GM12878 (cell line): Measurements from ENCODE around the gene PPP2R2D. TPM values are rescaled to one million over a fixed set of nuclear protein-coding genes. Genes with fewer than 3 reads are reported as not detected.

Source experiments
- CREB1 ChIP-seq: IDR thresholded peaks from 2 replicates; pipeline ENCODE4 v1.6.1; 2012; ENCODE audit warnings: low read depth, mild to moderate bottlenecking, inconsistent platforms
- CREM ChIP-seq: IDR thresholded peaks from 2 replicates; pipeline ENCODE4 v1.6.1; 2014; ENCODE audit warnings: antibody characterized with exemption, low read depth
- DPF2 ChIP-seq: fragments of 450-650 bp; IDR thresholded peaks from 2 replicates; pipeline ENCODE4 v1.6.1; 2017; ENCODE audit warnings: mild to moderate bottlenecking
- FOS ChIP-seq: IDR thresholded peaks from 3 replicates; pipeline ENCODE4 v1.6.1; 2011; ENCODE audit warnings: borderline replicate concordance; ENCODE audit not compliant: insufficient read length; ENCODE audit errors: extremely low read depth
- IKZF1 ChIP-seq: fragments of 450-650 bp; conservative IDR thresholded peaks from 2 replicates; pipeline ENCODE4 v1.6.1; 2017; ENCODE audit warnings: antibody characterized with exemption, mild to moderate bottlenecking
- JUND ChIP-seq: IDR thresholded peaks from 2 replicates; pipeline ENCODE4 v1.6.1; 2012; ENCODE audit warnings: low read depth, mild to moderate bottlenecking, low read length, improper control_type of control experiment, moderate library complexity
- NRF1 ChIP-seq: conservative IDR thresholded peaks from 2 replicates; pipeline ENCODE4 v1.6.1; 2011; ENCODE audit warnings: mild to moderate bottlenecking, low read depth, low read length, improper control_type of control experiment
- PAX5 ChIP-seq: IDR thresholded peaks from 2 replicates; pipeline ENCODE4 v1.6.1; 2011; ENCODE audit warnings: low read depth, low read length, borderline replicate concordance
- TBL1XR1 ChIP-seq: IDR thresholded peaks from 2 replicates; pipeline ENCODE4 v1.6.1; 2012; ENCODE audit warnings: low read depth, low read length, improper control_type of control experiment
- TCF3 ChIP-seq: IDR thresholded peaks from 2 replicates; pipeline ENCODE4 v1.6.1; 2012; ENCODE audit warnings: low read depth, mild to moderate bottlenecking, low read length, borderline replicate concordance; ENCODE audit not compliant: insufficient read depth
- ZBTB4 ChIP-seq: fragments of 450-650 bp; formaldehyde crosslinking; IDR thresholded peaks from 2 replicates; pipeline ENCODE4 v1.4.0; 2022; ENCODE audit warnings: mild to moderate bottlenecking, moderate library complexity
- polyA plus RNA-seq, 11 experiments: library from polyadenylated mRNA; depleted of rRNA in 4 of 11; unstranded in 6 of 11; stranded (reverse) in 5 of 11; fragments of >200 nt; fragmentation: Nextera tagmentation in 4 of 11; fragmentation: Illumina TruSeq in 1 of 11; extraction: Ambion mirVana in 4 of 11; extraction: Trizol in 1 of 11; gene quantifications; 1 replicate in 1 of 11; 2 replicates in 10 of 11; pipeline versions ENCODE4 v1.2.1 to v1.2.3, GENCODE V29; 2011 to 2016; ENCODE audit warnings: inconsistent platforms in 2 of 11, missing spikeins in 2 of 11, low read depth in 1 of 11
- total RNA-seq, 4 experiments: library from RNA; depleted of rRNA in 3 of 4; stranded (reverse); fragments of >200 nt in 3 of 4; fragmentation: Illumina TruSeq in 1 of 4; extraction: Trizol in 1 of 4; gene quantifications; 2 replicates each; pipeline versions ENCODE4 v1.2.1 to v1.2.3, GENCODE V29; 2013 to 2021
- TF ChIP-seq, protein P1 (sequence below): fragments of 450-650 bp; IDR thresholded peaks from 2 replicates; pipeline ENCODE4 v1.6.1; 2017; ENCODE audit warnings: mild to moderate bottlenecking, moderate library complexity
- TF ChIP-seq, protein P2 (sequence below): fragments of 450-650 bp; formaldehyde crosslinking; IDR thresholded peaks from 2 replicates; pipeline ENCODE4 v1.4.0; 2020; ENCODE audit warnings: mild to moderate bottlenecking, moderate library complexity
- TF ChIP-seq, protein P3 (sequence below): fragments of 150-350 bp; IDR thresholded peaks from 2 replicates; pipeline ENCODE4 v1.6.1; 2014; ENCODE audit warnings: mild to moderate bottlenecking, low read depth, low read length

PPP2R2D gene
- total and polyA plus RNA-seq, 10 of the 15 experiments (the other 5 are each of a cell fraction or from before 2014, with no cell fraction given), result 2.8 to 41.9 (median 21.8) TPM

GRCh38 chr10:131900350-131901152 lies at the start of gene PPP2R2D (continued):
- TF ChIP-seq TCF3 (no peak), ZBTB4 (CRISPR knock-in tag) (peak; percentile 79), CREM (peak; percentile 96), NRF1 (peak; percentile 69), PAX5 (0 out of 2 replicates have a peak, but pooled peaks have one; percentile 14), CREB1 (peak; percentile 93), JUND (peak; percentile 98), FOS (peak; percentile 24), DPF2 (peak; percentile 71), TBL1XR1 (no peak), IKZF1 (peak; percentile 80)
- TF ChIP-seq, protein P1, sequence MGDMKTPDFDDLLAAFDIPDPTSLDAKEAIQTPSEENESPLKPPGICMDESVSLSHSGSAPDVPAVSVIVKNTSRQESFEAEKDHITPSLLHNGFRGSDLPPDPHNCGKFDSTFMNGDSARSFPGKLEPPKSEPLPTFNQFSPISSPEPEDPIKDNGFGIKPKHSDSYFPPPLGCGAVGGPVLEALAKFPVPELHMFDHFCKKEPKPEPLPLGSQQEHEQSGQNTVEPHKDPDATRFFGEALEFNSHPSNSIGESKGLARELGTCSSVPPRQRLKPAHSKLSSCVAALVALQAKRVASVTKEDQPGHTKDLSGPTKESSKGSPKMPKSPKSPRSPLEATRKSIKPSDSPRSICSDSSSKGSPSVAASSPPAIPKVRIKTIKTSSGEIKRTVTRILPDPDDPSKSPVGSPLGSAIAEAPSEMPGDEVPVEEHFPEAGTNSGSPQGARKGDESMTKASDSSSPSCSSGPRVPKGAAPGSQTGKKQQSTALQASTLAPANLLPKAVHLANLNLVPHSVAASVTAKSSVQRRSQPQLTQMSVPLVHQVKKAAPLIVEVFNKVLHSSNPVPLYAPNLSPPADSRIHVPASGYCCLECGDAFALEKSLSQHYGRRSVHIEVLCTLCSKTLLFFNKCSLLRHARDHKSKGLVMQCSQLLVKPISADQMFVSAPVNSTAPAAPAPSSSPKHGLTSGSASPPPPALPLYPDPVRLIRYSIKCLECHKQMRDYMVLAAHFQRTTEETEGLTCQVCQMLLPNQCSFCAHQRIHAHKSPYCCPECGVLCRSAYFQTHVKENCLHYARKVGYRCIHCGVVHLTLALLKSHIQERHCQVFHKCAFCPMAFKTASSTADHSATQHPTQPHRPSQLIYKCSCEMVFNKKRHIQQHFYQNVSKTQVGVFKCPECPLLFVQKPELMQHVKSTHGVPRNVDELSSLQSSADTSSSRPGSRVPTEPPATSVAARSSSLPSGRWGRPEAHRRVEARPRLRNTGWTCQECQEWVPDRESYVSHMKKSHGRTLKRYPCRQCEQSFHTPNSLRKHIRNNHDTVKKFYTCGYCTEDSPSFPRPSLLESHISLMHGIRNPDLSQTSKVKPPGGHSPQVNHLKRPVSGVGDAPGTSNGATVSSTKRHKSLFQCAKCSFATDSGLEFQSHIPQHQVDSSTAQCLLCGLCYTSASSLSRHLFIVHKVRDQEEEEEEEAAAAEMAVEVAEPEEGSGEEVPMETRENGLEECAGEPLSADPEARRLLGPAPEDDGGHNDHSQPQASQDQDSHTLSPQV, result peak; percentile 95; the same call in 1 of the 2 replicates
- TF ChIP-seq, protein P2, sequence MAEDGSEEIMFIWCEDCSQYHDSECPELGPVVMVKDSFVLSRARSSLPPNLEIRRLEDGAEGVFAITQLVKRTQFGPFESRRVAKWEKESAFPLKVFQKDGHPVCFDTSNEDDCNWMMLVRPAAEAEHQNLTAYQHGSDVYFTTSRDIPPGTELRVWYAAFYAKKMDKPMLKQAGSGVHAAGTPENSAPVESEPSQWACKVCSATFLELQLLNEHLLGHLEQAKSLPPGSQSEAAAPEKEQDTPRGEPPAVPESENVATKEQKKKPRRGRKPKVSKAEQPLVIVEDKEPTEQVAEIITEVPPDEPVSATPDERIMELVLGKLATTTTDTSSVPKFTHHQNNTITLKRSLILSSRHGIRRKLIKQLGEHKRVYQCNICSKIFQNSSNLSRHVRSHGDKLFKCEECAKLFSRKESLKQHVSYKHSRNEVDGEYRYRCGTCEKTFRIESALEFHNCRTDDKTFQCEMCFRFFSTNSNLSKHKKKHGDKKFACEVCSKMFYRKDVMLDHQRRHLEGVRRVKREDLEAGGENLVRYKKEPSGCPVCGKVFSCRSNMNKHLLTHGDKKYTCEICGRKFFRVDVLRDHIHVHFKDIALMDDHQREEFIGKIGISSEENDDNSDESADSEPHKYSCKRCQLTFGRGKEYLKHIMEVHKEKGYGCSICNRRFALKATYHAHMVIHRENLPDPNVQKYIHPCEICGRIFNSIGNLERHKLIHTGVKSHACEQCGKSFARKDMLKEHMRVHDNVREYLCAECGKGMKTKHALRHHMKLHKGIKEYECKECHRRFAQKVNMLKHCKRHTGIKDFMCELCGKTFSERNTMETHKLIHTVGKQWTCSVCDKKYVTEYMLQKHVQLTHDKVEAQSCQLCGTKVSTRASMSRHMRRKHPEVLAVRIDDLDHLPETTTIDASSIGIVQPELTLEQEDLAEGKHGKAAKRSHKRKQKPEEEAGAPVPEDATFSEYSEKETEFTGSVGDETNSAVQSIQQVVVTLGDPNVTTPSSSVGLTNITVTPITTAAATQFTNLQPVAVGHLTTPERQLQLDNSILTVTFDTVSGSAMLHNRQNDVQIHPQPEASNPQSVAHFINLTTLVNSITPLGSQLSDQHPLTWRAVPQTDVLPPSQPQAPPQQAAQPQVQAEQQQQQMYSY (CRISPR knock-in tag), result peak; percentile 85
- TF ChIP-seq, protein P3, sequence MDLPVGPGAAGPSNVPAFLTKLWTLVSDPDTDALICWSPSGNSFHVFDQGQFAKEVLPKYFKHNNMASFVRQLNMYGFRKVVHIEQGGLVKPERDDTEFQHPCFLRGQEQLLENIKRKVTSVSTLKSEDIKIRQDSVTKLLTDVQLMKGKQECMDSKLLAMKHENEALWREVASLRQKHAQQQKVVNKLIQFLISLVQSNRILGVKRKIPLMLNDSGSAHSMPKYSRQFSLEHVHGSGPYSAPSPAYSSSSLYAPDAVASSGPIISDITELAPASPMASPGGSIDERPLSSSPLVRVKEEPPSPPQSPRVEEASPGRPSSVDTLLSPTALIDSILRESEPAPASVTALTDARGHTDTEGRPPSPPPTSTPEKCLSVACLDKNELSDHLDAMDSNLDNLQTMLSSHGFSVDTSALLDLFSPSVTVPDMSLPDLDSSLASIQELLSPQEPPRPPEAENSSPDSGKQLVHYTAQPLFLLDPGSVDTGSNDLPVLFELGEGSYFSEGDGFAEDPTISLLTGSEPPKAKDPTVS, result no peak
